HL-60 (cell line): Measurements from ENCODE around the gene SEMA6B.

ENCODE experiments used
- CTCF ChIP-seq: IDR thresholded peaks from one replicate; pipeline ENCODE4 v1.5.1; 2011; ENCODE audit warnings: low read length, control low read depth, inconsistent platforms; ENCODE audit not compliant: insufficient read depth
- GABPA ChIP-seq: IDR thresholded peaks from 2 replicates; pipeline ENCODE4 v1.6.1; 2012; ENCODE audit warnings: low read depth
- POLR2AphosphoS5 ChIP-seq: IDR thresholded peaks from 2 replicates; pipeline ENCODE4 v1.6.1; 2012; ENCODE audit warnings: low read depth
- REST ChIP-seq: IDR thresholded peaks from 2 replicates; pipeline ENCODE4 v1.6.1; 2012; ENCODE audit warnings: low read depth; ENCODE audit not compliant: insufficient replicate concordance
- SPI1 ChIP-seq: IDR thresholded peaks from 2 replicates; pipeline ENCODE4 v1.6.1; 2012; ENCODE audit warnings: low read depth, mild to moderate bottlenecking, borderline replicate concordance

- TF ChIP-seq CTCF (no peak), SPI1 (no peak), POLR2AphosphoS5 (no peak), REST (no peak), GABPA (no peak)
These were observed 64.0 kb downstream of the SEMA6B start for GRCh38 chr19:4495471-4495870.
